ENCODE results near the gene HCN3.

The HCN3 gene

GRCh38 chr1:155254714-155255242, 22.5 kb upstream of the HCN3 start:
- DNase-seq = peak; percentile 63

DNA sequence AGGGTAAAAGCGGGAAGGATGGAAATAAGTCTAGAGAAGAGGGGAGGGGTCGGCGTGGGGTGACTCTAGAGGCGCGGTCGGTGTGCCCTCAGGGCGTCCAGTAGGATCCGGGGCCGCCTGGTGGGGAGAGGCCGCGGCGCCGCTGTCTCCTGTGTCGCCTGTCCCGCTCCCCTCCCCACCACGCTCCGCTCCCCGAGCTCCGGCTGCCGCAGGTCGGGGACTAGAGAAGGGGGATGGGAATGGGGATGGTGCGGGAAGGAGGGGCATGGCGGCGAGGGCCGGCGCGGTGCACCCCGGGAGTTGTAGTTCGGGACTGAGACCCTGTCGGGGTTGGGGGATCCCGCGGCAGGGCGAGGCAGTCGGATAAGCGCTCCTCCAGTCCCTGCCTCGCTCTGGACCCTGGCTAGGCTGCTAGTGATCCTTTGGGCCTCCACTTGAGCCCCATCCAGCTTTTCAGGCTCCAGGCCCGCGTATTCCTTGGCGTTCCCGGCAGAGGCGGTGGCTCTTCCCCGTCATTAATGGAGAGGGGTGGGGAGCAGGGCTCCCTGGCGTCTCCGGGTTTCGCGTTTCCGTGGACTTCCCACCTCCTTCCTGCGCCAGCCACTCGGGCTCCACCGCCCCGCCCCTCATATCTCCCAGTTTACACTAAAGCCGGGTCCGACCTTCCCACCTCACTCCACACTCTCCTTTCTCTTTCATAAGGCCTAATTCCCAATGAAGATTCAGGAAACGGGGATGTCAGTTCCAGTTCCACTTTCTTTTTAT, 21.8 kb upstream of the HCN3 start, which contains the start of gene ENTREP3:
TSS of gene ENTREP3 (minus strand) at position 241 of the 765 bp plus-strand sequence. CDS start 606 bp downstream, outside the sequence.
- peak; percentile 94 for DNase-seq

DNA sequence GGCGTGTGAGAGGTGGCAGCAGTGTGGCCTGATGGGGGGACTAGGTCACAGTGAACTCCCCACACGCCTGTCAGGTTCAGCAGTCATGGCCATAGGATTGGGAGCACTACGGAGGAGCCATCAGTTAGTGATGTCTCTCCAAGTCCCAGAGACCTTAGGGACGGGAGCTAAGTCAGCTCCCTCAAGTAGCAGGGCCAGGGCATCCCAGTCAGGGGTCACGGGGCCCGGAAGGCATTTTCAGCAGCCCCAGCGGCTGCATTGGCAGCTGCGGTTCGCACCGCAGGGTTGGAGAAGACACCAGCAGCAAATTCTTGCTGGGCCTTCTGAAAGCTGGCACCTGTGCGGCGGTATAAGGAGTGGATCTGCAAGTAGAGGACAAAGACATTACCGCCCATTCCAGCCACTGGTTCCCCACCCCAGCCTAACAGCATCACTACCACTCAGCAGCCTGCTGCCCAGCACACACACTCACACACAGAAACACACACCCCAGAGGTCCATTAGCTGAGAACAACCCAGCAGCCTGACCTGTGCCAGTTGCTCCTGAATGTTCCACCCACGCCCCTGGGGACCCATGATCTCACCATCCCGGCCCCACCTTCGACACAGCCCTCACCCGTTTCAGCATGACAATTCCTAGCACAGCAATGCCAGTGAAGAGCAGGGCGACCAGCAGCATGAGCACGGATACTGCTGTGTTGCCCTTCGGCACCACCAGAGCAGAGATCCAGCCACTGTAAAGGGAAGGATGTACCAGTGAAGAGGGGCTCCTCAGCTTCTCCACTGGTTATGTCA, 21.0 kb upstream of the HCN3 start:
- DNase-seq = no peak

DNA sequence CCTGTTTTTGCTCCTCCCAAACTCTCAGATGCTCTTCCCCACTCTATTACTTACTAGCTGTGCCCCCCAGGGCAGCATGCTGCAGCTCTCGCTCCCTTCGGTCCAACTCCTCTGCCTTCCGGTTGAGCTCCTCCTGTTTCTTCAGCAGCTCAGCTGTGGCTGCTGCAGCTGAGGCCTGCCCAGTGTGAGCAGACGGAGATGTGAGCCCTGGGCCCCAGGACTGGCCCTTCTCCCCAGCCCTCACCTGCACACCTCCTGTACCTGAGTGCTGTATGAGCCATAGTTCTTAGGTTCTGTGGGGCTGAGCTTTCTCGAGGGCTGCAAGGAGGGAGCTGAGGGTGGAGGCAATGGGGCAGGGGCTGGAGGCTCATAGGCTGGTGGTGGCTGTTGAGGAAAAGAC, 17.0 kb upstream of the HCN3 start:
- no peak for DNase-seq

DNA sequence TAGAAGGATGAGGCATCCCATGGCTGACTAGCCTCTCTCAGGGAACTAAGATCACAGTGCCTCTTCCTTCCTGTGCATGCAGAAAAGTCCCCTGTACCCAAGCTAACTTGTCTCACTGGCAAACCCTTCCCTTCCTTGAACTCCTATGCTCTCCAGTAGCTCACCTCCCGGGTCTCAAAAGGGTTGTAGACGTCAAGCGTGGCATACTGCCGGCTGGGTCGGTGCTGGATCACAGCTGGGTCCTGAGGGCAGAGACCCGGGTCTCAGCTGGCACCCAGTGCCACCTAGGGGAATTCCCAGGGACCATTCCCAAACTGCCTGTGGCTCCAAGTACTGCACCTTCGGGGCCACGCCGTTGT, 15.8 kb upstream of the HCN3 start:
- DNase-seq = no peak

DNA sequence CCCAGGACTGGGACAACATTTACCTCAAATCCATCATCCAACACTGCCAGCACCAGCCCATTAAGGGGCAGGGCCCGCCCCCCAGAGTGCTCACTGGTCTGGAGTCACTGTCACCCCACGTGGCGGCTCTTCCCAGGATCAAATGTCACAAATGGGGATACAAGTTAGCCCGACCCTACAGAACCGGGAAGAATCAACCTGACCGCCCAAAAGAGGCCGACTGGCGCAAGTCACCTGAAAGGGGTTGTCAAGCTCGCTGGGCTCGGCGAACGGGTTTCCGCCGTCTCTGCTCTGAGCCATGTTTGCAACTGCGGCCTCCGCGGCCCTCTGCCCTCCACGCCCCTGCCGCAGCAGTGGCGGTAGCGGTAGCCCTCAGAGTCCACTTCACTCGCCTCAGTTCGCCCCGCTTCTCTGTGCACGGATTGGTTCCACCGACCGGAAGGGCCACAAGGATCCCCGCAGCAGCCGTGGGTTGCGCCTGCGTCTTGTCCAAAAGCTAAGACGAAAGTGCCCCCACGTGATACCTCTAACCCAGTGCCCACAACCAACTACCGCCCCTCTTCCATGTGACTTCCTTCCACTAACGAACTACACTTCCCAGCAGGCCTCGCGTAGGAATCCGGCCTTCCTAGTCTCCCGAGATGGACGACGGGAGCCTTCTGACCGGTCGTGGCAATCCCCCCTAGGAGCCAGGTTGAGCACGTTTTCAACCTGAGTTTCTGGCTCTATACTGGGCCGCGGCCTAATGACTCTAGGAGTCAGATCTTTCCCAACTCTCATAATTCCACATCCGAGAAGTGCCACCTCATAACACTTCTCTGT, 15.2 kb upstream of the HCN3 start, which contains the start of gene SCAMP3:
TSS of gene SCAMP3 (minus strand) at position 509 of the 822 bp plus-strand sequence. CDS start at position 300, 209 bp downstream.
- peak; percentile 92 for DNase-seq

DNA sequence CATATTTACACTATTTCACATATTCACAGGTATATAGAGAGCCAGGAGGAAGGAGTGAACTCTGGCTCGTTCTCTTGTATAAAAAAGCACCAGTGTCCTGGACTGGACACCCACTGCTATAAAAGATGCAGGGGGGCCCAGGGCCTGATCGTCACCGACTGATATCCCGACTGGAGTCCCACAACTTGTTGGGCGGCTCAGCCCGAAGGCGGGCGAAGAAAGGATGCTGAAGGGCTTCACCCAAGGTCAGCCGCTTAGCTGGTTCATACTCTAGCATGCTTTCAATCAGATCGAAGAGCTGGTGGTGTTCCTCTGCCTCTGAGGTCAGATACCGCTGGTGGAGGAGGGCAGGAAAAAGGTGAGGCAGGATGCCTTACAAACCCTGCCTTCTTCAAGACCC, 14.2 kb upstream of the HCN3 start:
- no peak for DNase-seq

GRCh38 chr1:155266553-155266952, 10.7 kb upstream of the HCN3 start:
- no peak for DNase-seq

GRCh38 chr1:155267373-155267772, 9.9 kb upstream of the HCN3 start:
- DNase-seq = no peak

- no peak for DNase-seq
Measured at GRCh38 chr1:155268630-155269029, 8.6 kb upstream of the HCN3 start.

DNA sequence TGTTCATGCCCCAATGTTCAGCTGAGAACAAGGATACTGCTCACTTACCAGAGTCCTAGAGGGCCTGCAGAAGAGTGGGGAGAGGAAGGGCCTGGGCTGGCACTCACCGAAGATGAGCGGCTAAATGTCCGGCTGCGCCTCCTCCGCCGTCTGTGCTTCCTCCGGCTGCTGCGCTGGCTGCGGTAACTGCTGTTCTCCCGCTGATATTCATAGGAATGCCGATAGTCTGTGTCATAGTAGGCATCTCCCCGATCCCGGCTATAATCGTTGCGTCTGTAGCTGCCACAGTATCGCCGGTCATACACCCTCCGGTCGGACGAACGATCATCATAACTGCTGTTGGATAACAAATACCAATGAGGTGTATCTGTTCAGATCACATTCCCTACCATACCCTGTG, 7.9 kb upstream of the HCN3 start:
- no peak for DNase-seq

DNA sequence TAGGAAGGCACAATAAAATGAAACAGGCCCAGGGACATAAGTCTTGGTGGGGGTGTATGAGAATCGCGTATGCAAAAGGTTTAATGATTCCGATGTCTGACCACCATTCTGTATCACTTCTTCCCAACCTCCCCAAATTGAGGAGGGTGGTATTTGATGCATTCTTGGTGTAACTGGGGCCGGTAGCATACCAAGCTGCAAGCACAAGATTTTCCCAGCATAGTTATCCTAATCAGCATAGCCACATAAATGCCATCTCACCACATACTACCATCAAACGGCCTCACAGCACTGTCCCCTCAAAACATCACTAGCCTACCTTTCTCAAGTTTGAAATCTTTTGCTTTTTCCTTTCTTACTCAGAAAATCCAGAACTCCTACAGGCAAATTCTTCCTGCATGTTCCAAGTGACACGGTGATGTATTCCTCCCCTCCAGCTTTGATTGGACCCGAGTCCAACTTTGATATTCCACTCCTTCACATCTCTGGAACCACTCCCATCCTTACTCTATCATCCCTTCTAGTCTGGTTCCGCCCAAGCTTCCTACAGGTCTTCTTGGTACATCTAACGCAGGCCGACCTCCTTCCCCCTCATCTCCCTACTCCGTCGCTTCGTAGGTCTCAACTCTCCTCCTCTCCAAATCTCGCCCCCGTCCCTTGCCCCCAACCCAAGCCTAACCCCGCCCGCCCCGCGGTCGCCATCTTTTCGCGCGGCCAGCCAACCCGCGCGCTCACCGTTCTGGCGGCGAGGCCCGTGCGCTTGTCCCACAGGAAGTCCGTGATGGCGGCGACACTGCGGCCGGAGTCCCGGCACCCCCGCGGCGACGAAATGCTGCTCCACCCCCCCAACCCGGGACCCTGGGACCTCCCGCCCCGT, 4.6 kb upstream of the HCN3 start:
- no peak for DNase-seq

DNA sequence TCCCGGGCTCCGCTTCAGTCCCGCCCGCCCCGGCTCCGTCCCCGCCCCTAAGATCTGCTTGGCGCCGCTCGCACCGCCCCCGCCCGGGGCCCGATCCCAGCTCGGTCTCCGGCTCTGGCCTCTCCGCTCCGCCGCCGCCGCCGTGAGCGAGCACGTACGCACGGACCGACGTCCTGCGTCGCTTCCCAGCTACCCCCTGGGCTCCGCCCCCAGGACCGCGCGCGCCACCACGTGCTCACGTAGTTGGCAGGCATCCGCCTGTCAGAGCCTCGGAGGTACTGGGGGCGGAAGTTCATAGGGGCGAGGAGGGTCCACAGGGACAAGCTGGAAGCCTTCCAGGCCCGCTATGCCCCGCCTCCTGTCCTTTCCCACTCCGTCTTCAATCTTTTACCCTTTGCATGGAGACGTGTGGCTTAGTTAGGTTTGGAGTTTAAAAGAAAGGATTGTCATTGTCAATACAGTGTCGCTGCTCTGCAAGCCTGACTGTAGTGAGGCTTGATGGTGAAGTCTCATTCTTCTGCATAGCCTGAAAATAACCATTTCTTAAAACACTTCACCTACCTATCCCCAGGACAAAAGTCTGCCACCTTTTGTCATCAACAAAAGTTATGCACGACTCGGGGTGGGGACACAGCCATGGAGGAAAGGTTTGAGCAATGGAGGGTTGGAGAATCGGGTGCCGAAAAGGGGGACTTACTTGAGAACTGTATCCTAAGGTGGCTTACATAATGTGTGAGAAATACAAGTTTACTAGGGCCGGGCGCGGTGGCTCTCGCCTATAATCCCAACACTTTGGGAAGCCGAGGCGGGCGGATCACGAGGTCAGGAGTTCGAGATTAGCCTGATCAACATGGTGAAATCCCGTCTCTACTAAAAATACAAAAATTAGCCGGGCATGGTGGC, 3.7 kb upstream of the HCN3 start, which contains the start of gene CLK2:
TSS of gene CLK2 (minus strand) at position 162 of the 903 bp plus-strand sequence. CDS start 2,527 bp downstream, outside the sequence.
- DNase-seq = peak; percentile 98

- peak; percentile 81 for DNase-seq
Measured at GRCh38 chr1:155277902-155278688, 832 bp downstream of the HCN3 start.

GRCh38 chr1:155278689-155279160, 1.5 kb downstream of the HCN3 start:
- DNase-seq = no peak

GRCh38 chr1:155279268-155279667, 2.0 kb downstream of the HCN3 start:
- no peak for DNase-seq

DNA sequence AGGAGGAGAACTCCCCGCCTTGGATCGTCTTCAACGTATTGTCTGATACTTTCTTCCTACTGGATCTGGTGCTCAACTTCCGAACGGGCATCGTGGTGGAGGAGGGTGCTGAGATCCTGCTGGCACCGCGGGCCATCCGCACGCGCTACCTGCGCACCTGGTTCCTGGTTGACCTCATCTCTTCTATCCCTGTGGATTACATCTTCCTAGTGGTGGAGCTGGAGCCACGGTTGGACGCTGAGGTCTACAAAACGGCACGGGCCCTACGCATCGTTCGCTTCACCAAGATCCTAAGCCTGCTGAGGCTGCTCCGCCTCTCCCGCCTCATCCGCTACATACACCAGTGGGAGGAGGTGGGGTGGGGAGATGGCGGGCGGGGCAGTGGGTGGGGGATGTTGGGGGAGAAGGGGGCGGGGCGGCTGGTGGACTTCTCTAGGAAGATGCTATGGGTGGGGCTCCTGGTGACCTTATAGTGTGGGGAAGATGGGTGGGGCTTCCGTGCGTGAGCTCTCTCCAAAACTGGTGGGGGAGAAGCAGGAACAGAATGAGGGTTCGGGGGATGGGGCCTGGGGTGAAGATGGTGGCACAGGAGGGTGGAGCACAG, 5.3 kb downstream of the HCN3 start:
- no peak for DNase-seq

DNA sequence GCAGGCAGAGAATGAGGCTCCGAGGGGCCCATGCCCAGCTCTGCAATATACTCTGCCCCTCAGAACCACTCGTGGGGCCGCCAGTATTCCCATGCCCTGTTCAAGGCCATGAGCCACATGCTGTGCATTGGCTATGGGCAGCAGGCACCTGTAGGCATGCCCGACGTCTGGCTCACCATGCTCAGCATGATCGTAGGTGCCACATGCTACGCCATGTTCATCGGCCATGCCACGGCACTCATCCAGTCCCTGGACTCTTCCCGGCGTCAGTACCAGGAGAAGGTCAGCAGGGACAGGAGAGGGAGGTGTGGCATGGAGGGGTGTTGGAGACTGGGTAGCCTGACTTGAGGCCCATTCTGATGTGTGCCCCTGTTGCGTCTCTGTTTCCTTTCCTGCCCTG, 7.2 kb downstream of the HCN3 start:
- DNase-seq = no peak

- no peak for DNase-seq
Measured at GRCh38 chr1:155285063-155285462, 7.8 kb downstream of the HCN3 start.
